ENCODE measurements around the gene TRMT2A. TPM values are rescaled to one million over a fixed set of nuclear protein-coding genes. Genes with fewer than 3 reads are reported as not detected.

Gene TRMT2A
- total RNA-seq, 1 donor from 2014 or later = 161 TPM

GRCh38 chr22:20147237-20147988 is 30.4 kb upstream of the TRMT2A start:
- intact Hi-C loops (cut with DNase I) = no loop called here
- no peaks in the 10 kb centered on the region for H3K9me3 ChIP-seq
- H3K4me1 ChIP-seq = no peaks in the 10 kb centered on the region
- H3K36me3 ChIP-seq = peaks cover 17 to 24% of the 10 kb centered on the region in 2 donors
- no peak for TF ChIP-seq CTCF (IDR thresholded peaks at IDR 0.05)
- no peak overlapping the region for H3K27ac ChIP-seq
- no peak overlapping the region for H3K4me3 ChIP-seq
- no peak for DNase-seq (ENCODE audit: low spot score in 2 of 2)
- no peaks in the 10 kb centered on the region for H3K27me3 ChIP-seq

GRCh38 chr22:20146777-20147176 is 29.8 kb upstream of the TRMT2A start:
- intact Hi-C loops (cut with DNase I) = no loop called here
- no peaks in the 10 kb centered on the region for H3K4me1 ChIP-seq
- no peak for DNase-seq (ENCODE audit: low spot score in 2 of 2)
- no peaks in the 10 kb centered on the region for H3K9me3 ChIP-seq
- H3K27me3 ChIP-seq = no peaks in the 10 kb centered on the region
- H3K36me3 ChIP-seq = peaks cover 17 to 24% of the 10 kb centered on the region in 2 donors
- H3K4me3 ChIP-seq = no peak overlapping the region
- TF ChIP-seq CTCF (IDR thresholded peaks at IDR 0.05) = no peak
- H3K27ac ChIP-seq = no peak overlapping the region

GRCh38 chr22:20145832-20146223 is 28.8 kb upstream of the TRMT2A start:
- Histone ChIP-seq H3K36me3 (peaks cover 20 to 29% of the 10 kb centered on the region in 2 donors), H3K9me3 (no peaks in the 10 kb centered on the region), H3K4me3 (no peak overlapping the region), H3K27me3 (no peaks in the 10 kb centered on the region), H3K4me1 (no peaks in the 10 kb centered on the region), H3K27ac (no peak overlapping the region)
- intact Hi-C loops (cut with DNase I) = no loop called here
- no peak for DNase-seq (ENCODE audit: low spot score in 2 of 2)
- TF ChIP-seq CTCF (IDR thresholded peaks at IDR 0.05) = no peak

- no peak for TF ChIP-seq CTCF (IDR thresholded peaks at IDR 0.05)
Observed at GRCh38 chr22:20145206-20145831, 28.3 kb upstream of the TRMT2A start.

GRCh38 chr22:20143883-20144665 is 27.0 kb upstream of the TRMT2A start:
- Histone ChIP-seq H3K36me3 (peaks cover 24 to 43% of the 10 kb centered on the region in 2 donors), H3K27me3 (no peaks in the 10 kb centered on the region), H3K9me3 (no peaks in the 10 kb centered on the region), H3K27ac (no peak overlapping the region), H3K4me1 (no peaks in the 10 kb centered on the region), H3K4me3 (no peak overlapping the region)
- intact Hi-C loops (cut with DNase I) = no loop called here
- DNase-seq (ENCODE audit: low spot score in 2 of 2) = no peak
- TF ChIP-seq CTCF (IDR thresholded peaks at IDR 0.05) = no peak

More at GRCh38 chr22:20145206-20145831, 28.3 kb upstream of the TRMT2A start:
- no peaks in the 10 kb centered on the region for H3K9me3 ChIP-seq
- H3K36me3 ChIP-seq = peaks cover 20 to 31% of the 10 kb centered on the region in 2 donors
- H3K27me3 ChIP-seq = no peaks in the 10 kb centered on the region
- H3K4me3 ChIP-seq = no peak overlapping the region
- intact Hi-C loops (cut with DNase I) = no loop called here
- DNase-seq (ENCODE audit: low spot score in 2 of 2) = no peak
- H3K27ac ChIP-seq = no peak overlapping the region
- no peaks in the 10 kb centered on the region for H3K4me1 ChIP-seq

All from ascending aorta (tissue), 2 donors.